Left lung (tissue), 10 donors: ENCODE data around the gene GPR25. TPM values are rescaled to one million over a fixed set of nuclear protein-coding genes. Genes with fewer than 3 reads are reported as not detected.

Source experiments
- ATAC-seq: fragments of 200-7000 bp; cut with Tn5 transposase; one replicate; pipeline ENCODE4 v1.9.1; 2020; ENCODE audit warnings: moderate library complexity
- DNase-seq, 4 donors: peaks; one replicate each; pipeline ENCODE4 v3.0.0-alpha.2; 2013 to 2020
- H3K27ac ChIP-seq, 2 donors: fragments of 200-600 bp; sonication (generic) in 1 of 2; one replicate each; pipeline versions ENCODE4 v1.5.0 to v1.8.0; 2020 to 2021
- H3K27me3 ChIP-seq, 2 donors: fragments of 200-600 bp; sonication (generic) in 1 of 2; one replicate each; pipeline versions ENCODE4 v1.5.0 to v1.8.0; 2020 to 2021
- H3K36me3 ChIP-seq, 2 donors: fragments of 200-600 bp; sonication (generic) in 1 of 2; one replicate each; pipeline versions ENCODE4 v1.5.0 to v1.8.0; 2020 to 2021
- H3K4me1 ChIP-seq, 2 donors: fragments of 200-600 bp; one replicate each; pipeline ENCODE4 v1.8.0; 2021
- H3K4me3 ChIP-seq, 2 donors: fragments of 200-600 bp; sonication (generic) in 1 of 2; one replicate each; pipeline versions ENCODE4 v1.5.0 to v1.8.0; 2020 to 2021; ENCODE audit warnings: mild to moderate bottlenecking in 1 of 2
- H3K9me3 ChIP-seq, 2 donors: fragments of 200-600 bp; sonication (generic) in 1 of 2; one replicate each; pipeline versions ENCODE4 v1.5.0 to v1.8.0; 2020 to 2021
- intact Hi-C, 2 donors: fragments of 100-400 bp; cut with DNase I; formaldehyde crosslinking; loops; one replicate each; pipeline versions ENCODE4 v1.11.2 to v1.14.2; 2022
- polyA plus RNA-seq, 6 donors: library from polyadenylated mRNA; unstranded; fragments of 120-200 nt; gene quantifications; one replicate each; pipeline ENCODE4 v1.2.1, GENCODE V29; 2013; ENCODE audit not compliant: insufficient read length in 6 of 6
- total RNA-seq, 2 donors: library from RNA; stranded (reverse); fragmentation: NEBNext Ultra II Directional; extraction: Animal tissue kit (Norgen Biotek cat#: 25700); gene quantifications; one replicate each; pipeline ENCODE4 v1.2.1, GENCODE V29; 2021
- TF ChIP-seq, protein P1 (sequence below), 2 donors: fragments of 200-600 bp; sonication (generic) in 1 of 2; IDR thresholded peaks; one replicate each; pipeline versions ENCODE4 v1.5.0 to v1.8.0; 2021; ENCODE audit warnings: antibody characterized with exemption in 2 of 2
- donor health status: DM: no; HTN: yes; CAD: no.
- donor health status: DM: no; HTN: no; CAD: no.

GPR25 gene
- total and polyA plus RNA-seq, 8 donors, result 0.26 to 0.52 TPM; not detected in 6

DNA sequence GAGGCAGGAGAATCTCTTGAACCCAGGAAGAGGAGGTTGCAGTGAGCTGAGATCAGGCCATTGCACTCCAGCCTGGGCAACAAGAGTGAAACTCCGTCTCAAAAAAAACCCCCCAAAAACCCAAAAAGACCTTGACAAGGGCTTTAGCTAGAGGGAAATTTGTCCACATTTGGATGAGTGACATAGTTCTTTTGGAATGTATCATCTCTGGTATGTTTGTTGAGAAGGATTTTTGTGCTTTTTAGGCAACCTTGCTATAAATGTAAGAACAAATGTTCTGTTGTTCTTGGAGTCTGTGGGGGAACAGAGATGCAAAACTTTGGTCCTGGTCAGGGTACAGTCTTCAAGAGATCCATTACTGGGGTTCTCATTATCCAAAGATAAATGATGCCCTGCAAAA lies 50.8 kb downstream of the GPR25 start:
- Histone ChIP-seq H3K27me3 (no peaks in the 10 kb centered on the region), H3K4me3 (no peak overlapping the region), H3K9me3 (no peaks in the 10 kb centered on the region), H3K27ac (no peak overlapping the region), H3K4me1 (no peaks in the 10 kb centered on the region), H3K36me3 (no peaks in the 10 kb centered on the region)
- TF ChIP-seq, protein P1, sequence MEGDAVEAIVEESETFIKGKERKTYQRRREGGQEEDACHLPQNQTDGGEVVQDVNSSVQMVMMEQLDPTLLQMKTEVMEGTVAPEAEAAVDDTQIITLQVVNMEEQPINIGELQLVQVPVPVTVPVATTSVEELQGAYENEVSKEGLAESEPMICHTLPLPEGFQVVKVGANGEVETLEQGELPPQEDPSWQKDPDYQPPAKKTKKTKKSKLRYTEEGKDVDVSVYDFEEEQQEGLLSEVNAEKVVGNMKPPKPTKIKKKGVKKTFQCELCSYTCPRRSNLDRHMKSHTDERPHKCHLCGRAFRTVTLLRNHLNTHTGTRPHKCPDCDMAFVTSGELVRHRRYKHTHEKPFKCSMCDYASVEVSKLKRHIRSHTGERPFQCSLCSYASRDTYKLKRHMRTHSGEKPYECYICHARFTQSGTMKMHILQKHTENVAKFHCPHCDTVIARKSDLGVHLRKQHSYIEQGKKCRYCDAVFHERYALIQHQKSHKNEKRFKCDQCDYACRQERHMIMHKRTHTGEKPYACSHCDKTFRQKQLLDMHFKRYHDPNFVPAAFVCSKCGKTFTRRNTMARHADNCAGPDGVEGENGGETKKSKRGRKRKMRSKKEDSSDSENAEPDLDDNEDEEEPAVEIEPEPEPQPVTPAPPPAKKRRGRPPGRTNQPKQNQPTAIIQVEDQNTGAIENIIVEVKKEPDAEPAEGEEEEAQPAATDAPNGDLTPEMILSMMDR (IDR thresholded peaks at IDR 0.05), result no peak
- DNase-seq (no peak), ATAC-seq (no peak)
- intact Hi-C loops, result no loop called here

Other genes with a start within 250 kb of the GPR25 start
- gene DDX59, start 203.1 kb upstream of the GPR25 start, total RNA-seq, result 10 to 100 TPM; 15.4 to 24.1 TPM
- gene DDX59, start 203.1 kb upstream of the GPR25 start, polyA plus RNA-seq, result 10 to 100 TPM; 28.5 to 36.4 (median 31.5) TPM
- 10 to 100 TPM; 32.2 TPM for gene CAMSAP2, start 134.1 kb upstream of the GPR25 start, total RNA-seq
- 10 to 100 TPM; 46.8 to 55.0 (median 51.0) TPM for gene CAMSAP2, start 134.1 kb upstream of the GPR25 start, polyA plus RNA-seq
- 10 to 100 TPM in 1 of 2 donors, 1 to 10 TPM in 1; 5.5 to 23.7 TPM for gene INAVA, start 21.9 kb downstream of the GPR25 start, total RNA-seq
- gene INAVA, start 21.9 kb downstream of the GPR25 start, polyA plus RNA-seq, result 10 to 100 TPM; 19.0 to 25.5 (median 23.1) TPM
- 1 to 10 TPM; 2.0 to 7.9 TPM for gene KIF21B, start 150.7 kb downstream of the GPR25 start, total RNA-seq
- gene KIF21B, start 150.7 kb downstream of the GPR25 start, polyA plus RNA-seq, result 10 to 100 TPM in 3 of 6 donors, 1 to 10 TPM in 3; 5.9 to 15.1 (median 10.5) TPM
- gene CACNA1S, start 239.4 kb downstream of the GPR25 start, total RNA-seq, result under 1 TPM in 1 of 2 donors, not detected in 1; 0.12 TPM
- under 1 TPM; 0.10 to 0.17 (median 0.12) TPM for gene CACNA1S, start 239.4 kb downstream of the GPR25 start, polyA plus RNA-seq